Ovary (tissue), 9 donors: ENCODE results near the gene ERC1. TPM values are rescaled to one million over a fixed set of nuclear protein-coding genes. Genes with fewer than 3 reads are reported as not detected.

Source experiments
- DNase-seq, 5 donors: peaks; one replicate each; pipeline ENCODE4 v3.0.0-alpha.2; 2019 to 2020
- H3K27ac ChIP-seq, 2 donors: fragments of 200-600 bp; one replicate each; pipeline versions ENCODE4 v1.5.1 to v1.8.0; 2019 to 2022
- H3K27me3 ChIP-seq: fragments of 200-600 bp; one replicate; pipeline ENCODE4 v1.8.0; 2022
- H3K36me3 ChIP-seq: fragments of 200-600 bp; sonication (generic); one replicate; pipeline ENCODE4 v1.5.1; 2019
- H3K4me1 ChIP-seq: one replicate; pipeline ENCODE4 v1.8.1; 2013; ENCODE audit warnings: mild to moderate bottlenecking, moderate library complexity; ENCODE audit not compliant: insufficient read depth
- H3K4me3 ChIP-seq: fragments of 200-600 bp; sonication (generic); one replicate; pipeline ENCODE4 v1.5.1; 2017
- H3K9me3 ChIP-seq, 2 donors: fragments of 200-600 bp in 1 of 2; sonication (generic) in 1 of 2; one replicate each; pipeline versions ENCODE4 v1.5.1 to v1.8.1; 2013 to 2019; ENCODE audit warnings: mild to moderate bottlenecking in 1 of 2, moderate library complexity in 1 of 2
- CTCF ChIP-seq, 3 donors: fragments of 450-650 bp in 2 of 3; fragments of 200-600 bp in 1 of 3; IDR thresholded peaks; one replicate each; pipeline versions ENCODE4 v1.5.1 to v1.8.0; 2016 to 2022; ENCODE audit warnings: antibody characterized with exemption in 3 of 3, mild to moderate bottlenecking in 1 of 3
- EP300 ChIP-seq: sonication (generic); formaldehyde crosslinking; IDR thresholded peaks from one replicate; pipeline ENCODE4 v1.6.1; 2017; ENCODE audit warnings: antibody characterized with exemption
- POLR2A ChIP-seq: fragments of 450-650 bp; IDR thresholded peaks from one replicate; pipeline ENCODE4 v1.6.1; 2017; ENCODE audit warnings: antibody characterized with exemption, mild to moderate bottlenecking, moderate library complexity
- WGBS, 3 donors: extraction: QIAGEN DNeasy Blood & Tissue Kit in 1 of 3; methylation state at CpG; one replicate each; pipeline versions ENCODE4 v1.1.5 to v1.1.7; 2013 to 2017; 5-methylcytosine and 5-hydroxymethylcytosine counted together
- intact Hi-C, 4 donors: fragments of 100-400 bp; cut with DNase I; formaldehyde crosslinking; loops; one replicate each; pipeline versions ENCODE4 v1.11.0 to v1.15.1; 2022 to 2023
- polyA plus RNA-seq, 2 donors: library from polyadenylated mRNA; stranded (reverse); fragments of 200-250 nt in 1 of 2; fragments of 350-450 nt in 1 of 2; fragmentation: Illumina TruSeq in 1 of 2; extraction: RNeasy Lipid Tissue Mini Kit (QIAGEN cat#74804) in 1 of 2; gene quantifications; one replicate each; pipeline ENCODE4 v1.2.3, GENCODE V29; 2013 to 2014
- total RNA-seq, 7 donors: library from RNA; depleted of rRNA in 2 of 7; stranded (reverse); fragments of >200 nt in 2 of 7; fragmentation: NEBNext Ultra II Directional in 3 of 7; extraction: Animal tissue kit (Norgen Biotek cat#: 25700) in 3 of 7; gene quantifications; one replicate each; pipeline versions ENCODE4 v1.1.0 to v1.2.4, GENCODE V29; 2016 to 2023
- donor health status: DM: no; HTN: no; CAD: no; lungs with moderate emphysema.
- donor health status: DM: no; HTN: no; CAD: no.
- donor health status: Bipolar disorder and iron deficiency.
- donor health status: DM: yes; HTN: yes; CAD: no.
- donor health status: DM: no; HTN: no; CAD: no.
- donor health status: DM: yes; HTN: yes; CAD: no.

Gene ERC1
- total and polyA plus RNA-seq, 9 donors = 10.4 to 65.2 (median 51.6) TPM

GRCh38 chr12:1517734-1518525, 526.9 kb downstream of the ERC1 start:
- 75 to 84% (median 81%) methylated on average over 8 of the region's 8 CpGs for WGBS, 3 donors
- intact Hi-C loops = no loop called here

GRCh38 chr12:1518591-1519516, 527.8 kb downstream of the ERC1 start:
- no peak overlapping the region for H3K4me3 ChIP-seq
- intact Hi-C loops = no loop called here

More at GRCh38 chr12:1517734-1518525, 526.9 kb downstream of the ERC1 start:
- H3K4me1 ChIP-seq = no peaks in the 10 kb centered on the region
- no peak overlapping the region for H3K27ac ChIP-seq
- H3K36me3 ChIP-seq = no peaks in the 10 kb centered on the region
- TF ChIP-seq EP300 = no peak
- DNase-seq = no peak
- H3K4me3 ChIP-seq = no peak overlapping the region
- H3K27me3 ChIP-seq = no peaks in the 10 kb centered on the region
- H3K9me3 ChIP-seq = no peaks in the 10 kb centered on the region

GRCh38 chr12:1519642-1520041, 528.6 kb downstream of the ERC1 start:
- intact Hi-C loops = no loop called here
- Histone ChIP-seq H3K27me3 (no peaks in the 10 kb centered on the region), H3K4me1 (no peaks in the 10 kb centered on the region), H3K27ac (no peak overlapping the region), H3K9me3 (no peaks in the 10 kb centered on the region), H3K4me3 (no peak overlapping the region), H3K36me3 (no peaks in the 10 kb centered on the region)
- no peak for TF ChIP-seq EP300
- no peak for TF ChIP-seq POLR2A
- no peak for TF ChIP-seq CTCF (IDR thresholded peaks at IDR 0.05)
- DNase-seq = peak in 1 of 5 donors; percentile 22
- 20 to 36% (median 28%) methylated on average over 5 of the region's 5 CpGs for WGBS, 3 donors

More at GRCh38 chr12:1518591-1519516, 527.8 kb downstream of the ERC1 start:
- Histone ChIP-seq H3K4me1 (no peaks in the 10 kb centered on the region), H3K9me3 (no peaks in the 10 kb centered on the region), H3K27me3 (no peaks in the 10 kb centered on the region), H3K36me3 (no peaks in the 10 kb centered on the region), H3K27ac (no peak overlapping the region)
- TF ChIP-seq POLR2A (no peak), CTCF (IDR thresholded peaks at IDR 0.05) (no peak), EP300 (no peak)
- 25 to 44% (median 42%) methylated on average over 25 to 29 of the region's 29 CpGs for WGBS, 3 donors
- DNase-seq = peak in 1 of 5 donors; percentile 29

- 84 to 89% (median 86%) methylated on average over 8 of the region's 8 CpGs for WGBS, 3 donors
- no peaks in the 10 kb centered on the region for H3K9me3 ChIP-seq
- no peaks in the 10 kb centered on the region for H3K36me3 ChIP-seq
- TF ChIP-seq POLR2A (no peak), CTCF (IDR thresholded peaks at IDR 0.05) (no peak), EP300 (no peak)
- no peaks in the 10 kb centered on the region for H3K4me1 ChIP-seq
- no peak overlapping the region for H3K4me3 ChIP-seq
- no peak for DNase-seq
- intact Hi-C loops = no loop called here
- H3K27ac ChIP-seq = no peak overlapping the region
- H3K27me3 ChIP-seq = no peaks in the 10 kb centered on the region
Measured at GRCh38 chr12:1523046-1523445, 532.0 kb downstream of the ERC1 start.
